GM23248 (cell line): Measurements from ENCODE around the gene MRTFB. TPM values are rescaled to one million over a fixed set of nuclear protein-coding genes. Genes with fewer than 3 reads are reported as not detected.
"Not testable (repeated sequence)": the region's sequence is repeated elsewhere in the genome, so short reads cannot be mapped to it uniquely, and the experiment has no call there.

Experiments
- DNase-seq: peaks from one replicate; pipeline ENCODE4 v3.0.0-alpha.2; 2015
- H2AFZ ChIP-seq: fragments of 200-600 bp; sonication (generic); 2 replicates; pipeline ENCODE4 v1.6.1; 2016; ENCODE audit warnings: antibody characterized with exemption
- H3F3A ChIP-seq: fragments of 200-600 bp; sonication (generic); 2 replicates; pipeline ENCODE4 v1.6.1; 2016; ENCODE audit warnings: mild to moderate bottlenecking, antibody characterized with exemption, mixed run types; ENCODE audit not compliant: insufficient read depth
- H3K27ac ChIP-seq: fragments of 200-600 bp; sonication (generic); 2 replicates; pipeline ENCODE4 v1.5.1; 2016; ENCODE audit warnings: mild to moderate bottlenecking
- H3K27me3 ChIP-seq: fragments of 200-600 bp; sonication (generic); replicated peaks from 2 replicates; pipeline ENCODE4 v1.6.1; 2016; ENCODE audit warnings: mild to moderate bottlenecking; ENCODE audit not compliant: insufficient read depth
- H3K36me3 ChIP-seq: fragments of 200-600 bp; sonication (generic); 2 replicates; pipeline ENCODE4 v1.6.1; 2016; ENCODE audit warnings: low read depth, mild to moderate bottlenecking
- H3K4me1 ChIP-seq: fragments of 200-600 bp; sonication (generic); 2 replicates; pipeline ENCODE4 v1.6.1; 2016; ENCODE audit warnings: mild to moderate bottlenecking; ENCODE audit not compliant: insufficient read depth
- H3K4me2 ChIP-seq: fragments of 200-600 bp; sonication (generic); one replicate; pipeline ENCODE4 v1.6.1; 2016; ENCODE audit warnings: mild to moderate bottlenecking; ENCODE audit not compliant: unreplicated experiment
- H3K4me3 ChIP-seq: fragments of 200-600 bp; sonication (generic); 2 replicates; pipeline ENCODE4 v1.5.1; 2016; ENCODE audit warnings: mild to moderate bottlenecking
- H3K79me2 ChIP-seq: fragments of 200-600 bp; sonication (generic); 2 replicates; pipeline ENCODE4 v1.6.1; 2016; ENCODE audit warnings: mild to moderate bottlenecking; ENCODE audit not compliant: insufficient read depth
- H3K9ac ChIP-seq: fragments of 200-600 bp; sonication (generic); 2 replicates; pipeline ENCODE4 v1.6.1; 2016; ENCODE audit warnings: mild to moderate bottlenecking
- H3K9me2 ChIP-seq: fragments of 200-600 bp; sonication (generic); 2 replicates; pipeline ENCODE4 v1.6.1; 2016; ENCODE audit warnings: mixed run types, mild to moderate bottlenecking, moderate library complexity; ENCODE audit not compliant: insufficient read depth
- H3K9me3 ChIP-seq: fragments of 200-600 bp; sonication (generic); one replicate; pipeline ENCODE4 v1.6.1; 2017; ENCODE audit warnings: low read depth
- H4K20me1 ChIP-seq: fragments of 200-600 bp; sonication (generic); 2 replicates; pipeline ENCODE4 v1.6.0; 2016; ENCODE audit not compliant: insufficient read depth
- EZH2 ChIP-seq: fragments of 200-600 bp; sonication (generic); IDR thresholded peaks from 2 replicates; pipeline ENCODE4 v1.6.1; 2018; ENCODE audit warnings: antibody characterized with exemption, mild to moderate bottlenecking; ENCODE audit not compliant: insufficient read depth, poor library complexity, severe bottlenecking
- EZH2phosphoT487 ChIP-seq: fragments of 200-600 bp; sonication (generic); IDR thresholded peaks from 2 replicates; pipeline ENCODE4 v1.6.1; 2018; ENCODE audit warnings: antibody characterized with exemption, moderate library complexity, mild to moderate bottlenecking, low read depth; ENCODE audit not compliant: insufficient read depth
- WGBS, 2 experiments: methylation state at CpG; one replicate each; pipeline ENCODE4 v1.1.6; 2015 to 2017; ENCODE audit warnings: low lambda C conversion rate in 2 of 2, low coverage in 1 of 2; ENCODE audit errors: missing lambda C conversion rate in 2 of 2; 5-methylcytosine and 5-hydroxymethylcytosine counted together
- in situ Hi-C: fragments of 300-500 bp; cut with MboI; formaldehyde crosslinking; loops from 2 replicates; pipeline ENCODE4 v1.15.0; 2020
- polyA plus RNA-seq: library from polyadenylated mRNA; unstranded; fragments of >200 nt; fragmentation: Nextera tagmentation; extraction: Ambion mirVana; gene quantifications from 2 replicates; pipeline ENCODE4 v1.2.1, GENCODE V29; 2016
- total RNA-seq: library from RNA; depleted of rRNA; stranded (reverse); fragments of >200 nt; shearing (Covaris generic); gene quantifications from 2 replicates; pipeline ENCODE4 v1.2.3, GENCODE V29; 2014

The MRTFB gene
- total and polyA plus RNA-seq, 2 experiments from 2014 or later: 3.1 to 5.1 TPM

- Histone ChIP-seq H2AFZ (no peak overlapping the region), H3K4me2 (no peak overlapping the region), H3K9me3 (no peaks in the 10 kb centered on the region), H3K4me3 (no peak overlapping the region), H3K27ac (no peak overlapping the region), H3K36me3 (no peaks in the 10 kb centered on the region), H3K79me2 (0 out of 2 replicates have a peak, but pooled peaks cover under 1% of the 10 kb centered on the region), H3F3A (no peaks in the 10 kb centered on the region), H3K9me2 (no peaks in the 10 kb centered on the region), H3K9ac (no peak overlapping the region), H3K27me3 (no peaks in the 10 kb centered on the region), H3K4me1 (no peaks in the 10 kb centered on the region), H4K20me1 (no peaks in the 10 kb centered on the region)
- in situ Hi-C loops: no loop called here
- 95 to 100% methylated on average over 1 of the region's 1 CpG for WGBS, 2 experiments
- no peak for DNase-seq
- TF ChIP-seq EZH2 (no peak), EZH2phosphoT487 (no peak)
These were observed 45.9 kb downstream of the MRTFB start for GRCh38 chr16:14117051-14117450.

GRCh38 chr16:14119799-14120198, 48.7 kb downstream of the MRTFB start:
- Histone ChIP-seq H3K4me1 (no peaks in the 10 kb centered on the region), H3K9me3 (no peaks in the 10 kb centered on the region), H3K79me2 (peaks cover 27% of the 10 kb centered on the region; the same call in 1 of the 2 replicates), H3K9me2 (no peaks in the 10 kb centered on the region), H3F3A (no peaks in the 10 kb centered on the region), H2AFZ (no peak overlapping the region), H3K36me3 (no peaks in the 10 kb centered on the region), H3K27me3 (no peaks in the 10 kb centered on the region), H3K9ac (no peak overlapping the region), H3K27ac (no peak overlapping the region), H4K20me1 (no peaks in the 10 kb centered on the region), H3K4me3 (no peak overlapping the region), H3K4me2 (no peak overlapping the region)
- WGBS, 2 experiments: 85 to 94% methylated on average over 4 of the region's 4 CpGs
- TF ChIP-seq EZH2: no peak
- TF ChIP-seq EZH2phosphoT487: no peak
- in situ Hi-C loops: no loop called here
- no peak for DNase-seq

GRCh38 chr16:14120335-14120734, 49.2 kb downstream of the MRTFB start:
- 95 to 98% methylated on average over 4 of the region's 4 CpGs for WGBS, 2 experiments
- H3K79me2 ChIP-seq: peaks cover 30% of the 10 kb centered on the region; the same call in 1 of the 2 replicates

GRCh38 chr16:14121142-14121541, 50.0 kb downstream of the MRTFB start:
- no peak for DNase-seq
- no peaks in the 10 kb centered on the region for H3F3A ChIP-seq
- WGBS, 2 experiments: 86 to 90% methylated on average over 2 of the region's 2 CpGs
- TF ChIP-seq EZH2 (no peak), EZH2phosphoT487 (no peak)
- no peak overlapping the region for H3K9ac ChIP-seq
- H3K4me3 ChIP-seq: no peak overlapping the region
- no peaks in the 10 kb centered on the region for H3K27me3 ChIP-seq
- H4K20me1 ChIP-seq: no peaks in the 10 kb centered on the region
- H3K27ac ChIP-seq: no peak overlapping the region
- no peaks in the 10 kb centered on the region for H3K36me3 ChIP-seq
- H3K79me2 ChIP-seq: peaks cover 30% of the 10 kb centered on the region; the same call in 1 of the 2 replicates
- H3K4me1 ChIP-seq: no peaks in the 10 kb centered on the region
- in situ Hi-C loops: no loop called here
- no peaks in the 10 kb centered on the region for H3K9me3 ChIP-seq
- no peak overlapping the region for H3K4me2 ChIP-seq
- H3K9me2 ChIP-seq: no peaks in the 10 kb centered on the region
- no peak overlapping the region for H2AFZ ChIP-seq

More at GRCh38 chr16:14120335-14120734, 49.2 kb downstream of the MRTFB start:
- Histone ChIP-seq H3K4me3 (no peak overlapping the region), H3K9ac (no peak overlapping the region), H3K27ac (no peak overlapping the region), H3K27me3 (no peaks in the 10 kb centered on the region), H3K36me3 (no peaks in the 10 kb centered on the region), H3K9me2 (no peaks in the 10 kb centered on the region), H4K20me1 (no peaks in the 10 kb centered on the region), H3K4me2 (no peak overlapping the region), H2AFZ (no peak overlapping the region), H3K9me3 (no peaks in the 10 kb centered on the region), H3F3A (no peaks in the 10 kb centered on the region), H3K4me1 (no peaks in the 10 kb centered on the region)
- TF ChIP-seq EZH2phosphoT487: no peak
- no peak for TF ChIP-seq EZH2
- in situ Hi-C loops: no loop called here
- DNase-seq: no peak

GRCh38 chr16:14121872-14122271, 50.8 kb downstream of the MRTFB start:
- WGBS, 2 experiments: 61 to 72% methylated on average over 3 of the region's 3 CpGs
- no peaks in the 10 kb centered on the region for H3F3A ChIP-seq
- no peak for DNase-seq
- no peak overlapping the region for H3K27ac ChIP-seq
- no peaks in the 10 kb centered on the region for H3K4me1 ChIP-seq
- H3K36me3 ChIP-seq: no peaks in the 10 kb centered on the region
- in situ Hi-C loops: no loop called here
- H2AFZ ChIP-seq: no peak overlapping the region
- H3K9me3 ChIP-seq: no peaks in the 10 kb centered on the region
- H3K9me2 ChIP-seq: no peaks in the 10 kb centered on the region
- H3K79me2 ChIP-seq: peaks cover 30% of the 10 kb centered on the region; the same call in 1 of the 2 replicates
- H4K20me1 ChIP-seq: no peaks in the 10 kb centered on the region
- no peak overlapping the region for H3K4me2 ChIP-seq
- no peak for TF ChIP-seq EZH2phosphoT487
- TF ChIP-seq EZH2: no peak
- no peak overlapping the region for H3K9ac ChIP-seq
- H3K27me3 ChIP-seq: no peaks in the 10 kb centered on the region
- H3K4me3 ChIP-seq: no peak overlapping the region

- not testable (repeated sequence) for H3K36me3 ChIP-seq, H3K27ac ChIP-seq
- 94 to 97% methylated on average over 3 of the region's 3 CpGs for WGBS, 2 experiments
These were observed 51.3 kb downstream of the MRTFB start for GRCh38 chr16:14122430-14122829.

More at GRCh38 chr16:14122430-14122829, 51.3 kb downstream of the MRTFB start:
- H3K9me3 ChIP-seq, H3K4me2 ChIP-seq, H3K9ac ChIP-seq, in situ Hi-C loops, H4K20me1 ChIP-seq, H3F3A ChIP-seq, H3K27me3 ChIP-seq, H2AFZ ChIP-seq, H3K4me1 ChIP-seq, DNase-seq, H3K9me2 ChIP-seq, H3K4me3 ChIP-seq: not testable (repeated sequence)
- H3K79me2 ChIP-seq: peaks cover 30% of the 10 kb centered on the region; the same call in 1 of the 2 replicates
